ENCODE results near the gene BRSK2.
A peak's percentile ranks its signal among the peaks of the same experiment; 100 is the strongest.

DNA sequence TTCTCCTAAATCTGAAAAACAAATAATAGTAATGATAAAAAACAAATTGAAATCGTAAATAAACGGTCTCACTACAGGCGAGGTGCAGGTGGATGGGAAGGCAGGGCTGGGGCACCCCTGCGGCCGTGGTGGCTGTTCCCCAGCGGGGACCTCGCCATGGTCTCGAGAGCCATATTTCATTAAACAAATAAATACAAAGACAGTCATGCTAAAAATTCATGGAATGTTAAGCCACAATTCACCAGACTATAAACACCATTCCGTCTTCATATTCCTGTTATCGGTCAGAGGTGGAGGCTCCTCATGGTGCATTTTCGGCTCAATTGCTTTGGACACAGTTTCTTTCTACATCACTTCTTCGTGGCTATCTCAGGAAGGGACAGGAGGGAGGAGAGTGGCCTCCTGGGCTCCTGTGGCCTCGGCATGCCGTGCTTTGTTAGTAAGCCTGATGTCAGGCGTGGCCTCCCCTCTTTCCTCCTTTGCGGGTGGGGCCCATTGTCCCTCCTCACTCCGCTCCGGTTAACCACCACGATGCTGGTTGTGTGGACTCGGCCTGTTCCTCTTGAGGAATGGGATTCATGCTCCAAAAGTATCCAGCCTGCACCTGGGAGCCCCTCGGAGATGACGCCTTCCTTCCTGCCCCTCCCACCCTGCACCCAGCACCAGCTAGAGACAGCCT is 16.1 kb upstream of the BRSK2 start:
- TF ChIP-seq EP300 (IDR thresholded peaks at IDR 0.05; ENCODE audit: borderline replicate concordance), result no peak
- TF ChIP-seq, protein P1, sequence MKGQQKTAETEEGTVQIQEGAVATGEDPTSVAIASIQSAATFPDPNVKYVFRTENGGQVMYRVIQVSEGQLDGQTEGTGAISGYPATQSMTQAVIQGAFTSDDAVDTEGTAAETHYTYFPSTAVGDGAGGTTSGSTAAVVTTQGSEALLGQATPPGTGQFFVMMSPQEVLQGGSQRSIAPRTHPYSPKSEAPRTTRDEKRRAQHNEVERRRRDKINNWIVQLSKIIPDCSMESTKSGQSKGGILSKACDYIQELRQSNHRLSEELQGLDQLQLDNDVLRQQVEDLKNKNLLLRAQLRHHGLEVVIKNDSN (IDR thresholded peaks at IDR 0.05), result no peak
- no peak for TF ChIP-seq NFIC (IDR thresholded peaks at IDR 0.05)
- TF ChIP-seq YY1 (IDR thresholded peaks at IDR 0.05; ENCODE audit: low read depth), result no peak
- no peak for TF ChIP-seq CREB1 (IDR thresholded peaks at IDR 0.05; ENCODE audit: low read depth)
- TF ChIP-seq, protein P2, sequence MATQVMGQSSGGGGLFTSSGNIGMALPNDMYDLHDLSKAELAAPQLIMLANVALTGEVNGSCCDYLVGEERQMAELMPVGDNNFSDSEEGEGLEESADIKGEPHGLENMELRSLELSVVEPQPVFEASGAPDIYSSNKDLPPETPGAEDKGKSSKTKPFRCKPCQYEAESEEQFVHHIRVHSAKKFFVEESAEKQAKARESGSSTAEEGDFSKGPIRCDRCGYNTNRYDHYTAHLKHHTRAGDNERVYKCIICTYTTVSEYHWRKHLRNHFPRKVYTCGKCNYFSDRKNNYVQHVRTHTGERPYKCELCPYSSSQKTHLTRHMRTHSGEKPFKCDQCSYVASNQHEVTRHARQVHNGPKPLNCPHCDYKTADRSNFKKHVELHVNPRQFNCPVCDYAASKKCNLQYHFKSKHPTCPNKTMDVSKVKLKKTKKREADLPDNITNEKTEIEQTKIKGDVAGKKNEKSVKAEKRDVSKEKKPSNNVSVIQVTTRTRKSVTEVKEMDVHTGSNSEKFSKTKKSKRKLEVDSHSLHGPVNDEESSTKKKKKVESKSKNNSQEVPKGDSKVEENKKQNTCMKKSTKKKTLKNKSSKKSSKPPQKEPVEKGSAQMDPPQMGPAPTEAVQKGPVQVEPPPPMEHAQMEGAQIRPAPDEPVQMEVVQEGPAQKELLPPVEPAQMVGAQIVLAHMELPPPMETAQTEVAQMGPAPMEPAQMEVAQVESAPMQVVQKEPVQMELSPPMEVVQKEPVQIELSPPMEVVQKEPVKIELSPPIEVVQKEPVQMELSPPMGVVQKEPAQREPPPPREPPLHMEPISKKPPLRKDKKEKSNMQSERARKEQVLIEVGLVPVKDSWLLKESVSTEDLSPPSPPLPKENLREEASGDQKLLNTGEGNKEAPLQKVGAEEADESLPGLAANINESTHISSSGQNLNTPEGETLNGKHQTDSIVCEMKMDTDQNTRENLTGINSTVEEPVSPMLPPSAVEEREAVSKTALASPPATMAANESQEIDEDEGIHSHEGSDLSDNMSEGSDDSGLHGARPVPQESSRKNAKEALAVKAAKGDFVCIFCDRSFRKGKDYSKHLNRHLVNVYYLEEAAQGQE (IDR thresholded peaks at IDR 0.05; ENCODE audit: low read depth), result no peak
- no peak for TF ChIP-seq CEBPB (IDR thresholded peaks at IDR 0.05)
- 0 out of 2 replicates have a peak, but pooled peaks have one; percentile 21 for TF ChIP-seq TCF12 (IDR thresholded peaks at IDR 0.05; ENCODE audit: low read depth)
- TF ChIP-seq TAF1 (IDR thresholded peaks at IDR 0.05; ENCODE audit: low read depth), result no peak
- no peak for TF ChIP-seq EGR1 (IDR thresholded peaks at IDR 0.05)
- TF ChIP-seq TEAD4 (IDR thresholded peaks at IDR 0.05), result peak; percentile 83; the same call in 1 of the 2 replicates
